GM15510 (cell line): Measurements from ENCODE around the gene NAPB.

Experiments
- POLR2A ChIP-seq: IDR thresholded peaks from 3 replicates; pipeline ENCODE4 v1.6.1; 2011; ENCODE audit warnings: borderline replicate concordance; ENCODE audit not compliant: insufficient read length; ENCODE audit errors: extremely low read depth

Gene NAPB

DNA sequence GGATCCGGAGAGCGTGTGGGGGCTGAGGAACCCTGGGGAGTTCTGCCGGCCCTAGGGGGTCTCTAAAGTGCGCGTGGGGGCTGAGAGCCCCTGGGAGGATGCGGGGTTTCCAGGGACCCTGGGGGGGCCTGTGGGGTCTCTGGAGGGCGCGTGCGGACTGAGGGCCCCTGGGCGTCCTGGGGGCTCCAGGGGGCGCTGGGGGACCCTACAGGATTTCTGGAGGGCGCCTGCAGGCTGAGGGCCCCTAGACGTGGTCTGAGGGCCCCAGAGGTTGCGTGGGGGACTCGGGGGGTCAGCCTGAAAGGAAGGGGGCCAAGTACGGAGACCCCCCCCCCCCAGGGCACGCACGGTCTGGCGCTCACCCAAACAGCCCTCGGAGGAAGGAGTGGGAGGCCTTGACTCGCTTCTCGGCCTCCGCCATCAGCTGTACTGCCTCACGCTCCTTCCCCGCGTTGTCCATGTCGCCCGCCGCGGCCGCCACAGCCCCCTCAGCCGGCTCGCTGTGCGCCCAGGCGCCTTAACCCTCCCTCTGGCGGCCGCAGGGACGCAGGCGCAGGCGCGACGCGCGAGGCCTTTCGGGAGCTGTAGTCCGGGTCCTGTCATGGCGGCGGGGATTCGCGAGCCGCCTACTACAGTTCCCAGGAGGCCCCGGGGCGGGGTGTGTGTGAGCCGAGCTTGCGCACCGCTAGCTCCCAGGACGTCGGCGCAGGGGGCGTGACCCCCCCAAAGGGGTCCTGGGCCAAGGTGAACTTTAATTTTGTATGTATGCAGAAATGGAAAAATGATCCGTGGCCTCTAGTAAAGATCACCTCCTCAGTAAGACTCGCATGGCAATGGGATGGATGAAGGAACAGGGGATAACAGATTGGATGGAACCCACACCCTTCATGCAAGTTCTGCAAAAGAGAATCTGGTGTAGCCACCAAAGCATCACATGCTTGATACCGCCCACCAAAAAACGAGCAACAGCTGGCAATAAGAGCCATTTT is at the start of gene NAPB:
Gene NAPB, minus strand, starts transcription at position 546 of the 989 bp plus-strand sequence. Its CDS starts 86 bp downstream, at position 460.
- TF ChIP-seq POLR2A, result peak; percentile 81

DNA sequence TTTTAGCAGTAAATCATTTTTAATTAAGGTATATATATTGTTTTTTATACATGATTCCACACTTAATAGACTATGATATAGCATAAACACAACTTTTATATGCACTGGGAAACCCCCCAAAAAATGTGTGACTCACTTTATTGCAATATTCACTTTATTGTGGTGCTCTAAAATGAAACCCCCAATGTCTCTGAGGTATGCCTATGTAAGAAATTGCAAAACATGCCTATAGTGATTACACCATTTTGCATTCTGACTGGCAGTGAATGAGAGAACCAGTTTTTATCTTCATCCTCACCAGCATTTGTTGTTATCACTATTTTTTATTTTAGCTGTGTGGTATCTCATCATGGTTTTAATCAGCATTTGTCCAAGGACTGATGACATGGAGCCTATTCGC is 39.9 kb upstream of the NAPB start:
- TF ChIP-seq POLR2A, result no peak

DNA sequence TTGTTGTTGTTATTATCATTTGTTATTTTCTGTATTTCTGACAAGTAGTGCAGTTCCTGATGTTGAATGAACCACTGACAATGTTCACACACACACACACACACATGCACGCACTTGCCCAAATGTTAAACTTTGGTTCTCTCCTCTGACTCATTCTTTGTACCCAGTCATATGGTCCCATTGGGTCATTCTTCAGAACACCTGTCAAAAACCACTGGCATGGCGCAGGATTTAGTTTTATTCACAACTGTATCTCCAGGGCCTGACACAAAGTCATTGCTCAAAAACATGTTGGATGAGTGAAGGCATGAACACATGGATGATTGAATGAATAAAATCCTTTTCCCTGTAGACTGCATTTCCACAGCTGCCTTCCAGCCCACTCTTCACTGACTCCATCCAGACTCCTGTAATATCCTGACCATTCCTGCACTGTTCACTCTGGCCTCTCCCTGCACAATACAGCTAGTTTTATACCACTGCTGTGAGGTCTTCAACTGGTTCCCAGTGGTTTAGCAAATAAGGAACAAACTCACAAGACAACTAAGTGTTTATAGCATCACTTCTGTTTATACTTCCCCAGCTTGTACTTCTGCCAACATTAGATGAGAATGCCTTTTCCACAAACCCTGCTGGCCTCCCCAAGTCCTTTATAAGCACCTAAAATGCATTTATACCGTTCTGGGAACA is 38.3 kb upstream of the NAPB start:
- no peak for TF ChIP-seq POLR2A

DNA sequence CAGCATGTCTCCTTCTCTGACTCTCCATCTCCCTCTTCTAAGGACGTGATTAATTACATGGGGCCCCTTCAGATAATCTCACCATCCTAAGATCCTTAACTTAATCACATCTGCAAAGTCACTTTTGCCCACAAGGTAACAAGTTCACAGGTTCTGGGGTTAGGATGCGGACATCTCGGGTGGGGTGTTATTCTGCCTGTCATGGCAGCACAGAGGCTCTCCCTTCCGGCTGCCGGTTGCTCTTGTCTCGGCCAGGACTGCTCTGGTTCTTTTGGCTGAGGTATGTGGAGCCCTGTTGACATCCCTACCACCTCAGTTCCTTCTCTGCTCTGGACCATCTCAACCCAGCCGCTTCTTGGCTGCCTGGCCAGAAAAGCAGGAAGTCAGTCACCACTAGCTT is 35.6 kb upstream of the NAPB start:
- TF ChIP-seq POLR2A, result no peak

DNA sequence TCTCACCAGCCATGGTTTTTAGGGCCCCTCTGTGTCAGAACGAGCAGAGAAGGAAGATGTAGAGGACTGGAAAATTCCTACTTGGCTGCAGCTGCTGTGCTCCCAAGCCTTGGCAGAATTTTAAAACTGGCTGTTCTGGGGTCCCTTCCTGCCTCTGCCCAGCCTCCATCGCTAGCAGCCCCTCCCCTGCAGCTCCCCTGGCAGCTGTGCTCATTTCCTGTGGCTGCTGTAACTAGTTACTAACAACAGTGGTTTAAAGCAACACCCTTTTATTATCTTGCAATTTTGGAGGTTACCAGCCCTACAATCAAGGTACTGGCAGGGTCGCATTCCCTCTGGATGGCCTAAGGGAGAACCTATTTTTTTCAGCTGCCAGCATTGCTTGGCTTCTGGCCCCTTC is 35.1 kb upstream of the NAPB start:
- TF ChIP-seq POLR2A, result no peak

DNA sequence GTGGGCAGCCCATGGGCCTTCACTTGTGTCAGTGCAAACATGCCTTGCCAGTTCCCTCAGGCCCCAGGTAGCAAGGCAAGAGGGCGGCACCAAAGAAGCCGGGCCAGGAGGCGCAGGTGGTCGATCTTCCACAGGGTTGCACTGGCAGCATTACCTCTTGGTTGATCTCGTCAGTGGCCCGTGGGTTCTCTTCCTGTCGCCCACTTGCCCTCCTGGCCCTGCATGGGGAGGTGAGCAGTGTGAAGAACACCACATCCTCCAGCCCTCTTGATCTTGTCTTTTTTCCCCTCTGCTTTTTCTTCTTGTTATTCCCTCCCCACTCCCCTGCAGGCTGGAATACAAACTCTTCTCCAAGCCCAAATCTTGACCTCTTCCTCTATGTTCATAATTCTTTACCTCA is 34.4 kb upstream of the NAPB start:
- no peak for TF ChIP-seq POLR2A

DNA sequence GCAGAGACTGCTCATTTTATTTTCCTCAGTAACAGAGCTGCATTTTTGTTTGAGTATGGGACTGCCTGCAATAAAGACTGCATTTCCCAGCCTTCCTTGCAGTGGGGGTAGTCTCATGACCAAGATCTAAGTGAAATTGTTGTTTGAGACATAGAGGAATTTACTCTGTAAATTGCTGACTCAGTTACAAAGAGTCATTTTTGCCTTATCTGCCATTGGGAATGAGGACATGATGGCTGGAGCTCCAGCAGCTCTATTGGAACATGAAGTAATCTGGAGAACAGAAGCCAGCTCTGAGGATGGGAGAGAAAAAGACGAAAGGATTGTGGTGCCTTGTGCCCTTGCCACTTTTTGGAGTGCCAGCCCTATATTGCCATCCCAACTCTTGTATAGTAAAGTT is 33.5 kb upstream of the NAPB start:
- no peak for TF ChIP-seq POLR2A

DNA sequence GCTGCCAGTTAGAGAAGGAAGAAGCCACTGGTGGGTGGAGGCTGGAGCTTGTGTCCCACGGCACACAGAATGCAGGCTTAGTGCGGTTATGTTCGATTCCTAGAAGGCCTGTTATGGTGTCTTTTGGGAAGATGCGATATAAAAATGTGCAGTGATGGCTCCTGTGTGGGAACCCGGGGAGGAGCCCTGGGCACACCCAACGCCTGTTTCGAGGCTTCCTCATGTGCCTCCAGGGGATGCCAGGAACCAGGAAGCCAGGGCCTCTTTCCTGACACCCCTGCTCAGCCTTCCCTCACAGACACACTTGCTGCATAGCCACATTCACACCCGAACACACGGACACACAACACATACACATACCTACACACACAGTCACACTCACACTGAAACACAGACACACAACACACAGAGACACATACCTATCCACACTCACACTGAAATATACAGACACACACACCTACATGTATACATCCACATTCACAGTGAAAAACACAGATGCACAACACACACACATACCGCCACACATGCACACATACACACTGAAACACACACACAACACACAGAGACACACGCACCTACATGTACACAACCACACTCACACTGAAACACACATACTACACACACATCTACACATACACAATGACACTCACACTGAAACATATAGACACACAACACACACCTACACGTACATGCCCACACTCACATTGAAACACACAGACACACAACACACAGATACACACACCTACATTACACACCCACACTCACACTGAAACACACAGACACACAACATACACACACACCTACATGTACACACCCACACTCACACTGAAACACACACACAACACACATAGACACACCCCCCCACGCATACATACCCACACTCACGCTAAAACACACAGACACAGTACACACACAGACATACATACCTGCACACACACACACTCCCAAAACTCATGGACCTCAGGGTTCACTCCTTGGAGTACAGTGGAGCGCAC is 32.6 kb upstream of the NAPB start:
- no peak for TF ChIP-seq POLR2A

DNA sequence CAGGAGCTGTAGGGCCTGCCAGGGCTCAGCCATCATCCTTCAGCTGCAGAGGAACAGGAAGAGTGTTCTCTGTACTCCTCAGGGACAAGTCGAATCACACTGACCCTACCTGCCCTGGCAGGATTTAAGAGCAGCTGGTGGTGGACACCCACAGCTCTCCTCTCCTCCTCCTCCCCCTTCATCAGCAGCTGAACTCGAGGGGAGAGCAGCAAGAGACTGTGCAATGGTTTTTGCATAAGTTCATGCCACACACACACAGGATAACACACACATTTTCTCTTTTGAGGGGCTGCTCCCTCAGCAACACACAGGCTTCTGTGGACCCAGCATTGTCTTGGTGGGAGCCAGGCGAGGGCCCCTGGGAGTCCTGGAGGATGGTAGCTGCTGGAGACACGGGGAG is 31.5 kb upstream of the NAPB start, which contains the start of gene CST11:
Gene CST11, minus strand, starts transcription at position 101 of the 400 bp plus-strand sequence. Its CDS starts 65 bp downstream, at position 36.
- TF ChIP-seq POLR2A, result no peak

DNA sequence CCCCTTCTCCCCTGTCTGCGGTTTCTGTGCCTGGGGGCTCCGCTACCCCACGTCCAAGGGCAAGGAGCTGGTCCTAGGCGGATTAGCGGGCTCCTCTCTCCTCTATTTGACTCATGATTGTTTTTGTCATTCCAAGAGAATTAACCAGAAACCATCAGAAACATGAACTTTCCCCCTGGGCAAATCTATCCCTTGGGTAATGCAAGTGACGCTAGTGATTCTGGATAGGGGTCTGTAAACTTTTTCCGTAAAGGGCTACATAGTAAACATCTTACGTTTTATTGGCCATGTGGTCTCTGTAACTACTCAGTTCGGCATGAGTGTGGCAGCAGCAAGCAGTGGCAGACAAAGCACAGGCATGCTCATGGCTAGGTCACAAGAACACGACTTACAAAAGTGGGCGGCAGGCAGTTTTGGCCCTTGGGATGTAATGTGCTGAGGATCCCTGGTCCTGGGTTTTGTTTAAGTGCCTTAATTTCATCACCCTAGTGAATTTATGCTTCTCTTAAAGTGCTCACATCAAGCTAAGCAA is 30.7 kb upstream of the NAPB start:
- TF ChIP-seq POLR2A, result no peak

DNA sequence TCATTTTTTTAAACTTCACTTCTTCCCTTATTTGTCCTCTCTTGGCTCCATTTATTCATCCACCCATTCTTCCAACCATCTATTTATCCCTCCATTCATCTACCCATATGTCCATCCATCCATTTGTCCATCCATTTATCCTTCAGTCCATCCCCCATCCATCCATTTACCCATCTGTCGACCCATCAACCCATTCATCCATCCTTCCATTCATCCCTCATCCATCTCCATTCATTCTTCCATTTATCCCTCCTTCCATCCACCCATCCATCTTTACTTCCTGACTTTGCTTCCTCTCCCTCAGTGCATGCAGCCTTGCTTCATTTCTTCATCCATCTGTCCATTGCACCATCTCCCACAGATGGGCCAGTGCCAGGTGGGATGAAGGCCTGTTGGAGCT is 29.6 kb upstream of the NAPB start:
- TF ChIP-seq POLR2A, result no peak

DNA sequence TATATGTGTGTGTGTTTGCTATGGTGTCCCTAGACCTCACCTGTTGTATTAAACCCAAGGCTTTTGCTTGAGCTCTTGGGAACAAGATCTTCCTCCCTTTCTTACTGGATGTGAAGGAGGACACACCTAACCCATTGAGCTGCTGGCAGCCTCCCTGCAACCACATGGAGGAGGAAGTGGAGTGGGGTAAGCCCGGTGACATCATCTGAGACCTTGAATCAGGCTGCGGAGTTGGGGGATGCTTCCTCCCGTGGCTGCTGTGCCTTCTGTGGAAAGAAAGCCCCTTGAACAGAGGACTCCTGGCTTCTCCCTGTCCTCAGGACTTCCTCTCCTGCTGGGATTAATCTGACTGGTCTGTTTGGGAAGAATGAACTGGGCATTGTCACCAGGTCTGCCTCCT is 28.1 kb upstream of the NAPB start:
- TF ChIP-seq POLR2A, result no peak

DNA sequence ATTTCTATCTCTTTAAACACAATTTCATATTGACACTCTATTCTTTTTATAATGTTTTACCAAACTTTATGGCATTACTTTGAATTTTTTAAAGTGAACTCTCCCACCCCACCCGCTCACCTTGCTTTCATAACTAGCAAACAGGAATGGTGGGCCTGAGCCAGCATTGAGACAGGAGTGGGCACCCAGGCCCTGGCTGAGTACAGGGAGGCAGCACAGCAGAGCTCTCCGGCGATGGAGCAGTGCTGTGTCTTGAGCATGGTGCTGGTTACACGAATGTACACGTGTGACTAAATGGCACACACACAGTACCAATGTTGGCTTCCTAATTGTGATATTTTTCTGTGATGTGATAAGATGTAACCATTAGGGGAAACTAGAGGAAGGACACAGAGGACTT is 26.9 kb upstream of the NAPB start:
- no peak for TF ChIP-seq POLR2A

DNA sequence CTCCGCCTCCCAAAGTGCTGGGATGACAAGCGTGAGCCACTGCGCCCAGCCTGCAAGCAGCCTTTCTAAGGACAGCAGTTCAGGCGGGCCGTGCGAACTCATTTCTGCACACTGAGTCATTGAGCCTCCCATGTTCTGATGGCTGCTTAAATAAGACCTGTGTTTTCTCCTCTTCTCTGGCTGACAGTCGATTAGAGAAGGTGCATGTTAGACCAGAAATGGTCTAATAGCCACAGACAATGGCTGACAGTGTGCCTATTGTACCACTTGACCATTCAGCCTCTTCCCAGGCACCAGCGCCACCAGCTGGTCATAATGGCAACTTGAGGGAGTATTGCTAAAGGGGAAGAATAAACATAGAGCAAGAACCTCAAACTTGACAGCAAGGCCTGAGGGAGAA is 25.2 kb upstream of the NAPB start:
- no peak for TF ChIP-seq POLR2A
